Tongue (tissue), 2 donors: ENCODE measurements around the gene KCNH5. TPM values are rescaled to one million over a fixed set of nuclear protein-coding genes. Genes with fewer than 3 reads are reported as not detected.
A peak's percentile ranks its signal among the peaks of the same experiment; 100 is the strongest.
"Not testable (repeated sequence)": the region's sequence is repeated elsewhere in the genome, so short reads cannot be mapped to it uniquely, and the experiment has no call there.

Experiments
- DNase-seq: peaks from one replicate; pipeline ENCODE4 v3.0.0-alpha.2; 2015
- total RNA-seq: library from RNA; depleted of rRNA; stranded (reverse); fragments of >200 nt; gene quantifications from one replicate; pipeline ENCODE4 v1.2.3, GENCODE V29; 2014

The KCNH5 gene
- total RNA-seq, 1 donor from 2014 or later = 0.21 TPM

DNA sequence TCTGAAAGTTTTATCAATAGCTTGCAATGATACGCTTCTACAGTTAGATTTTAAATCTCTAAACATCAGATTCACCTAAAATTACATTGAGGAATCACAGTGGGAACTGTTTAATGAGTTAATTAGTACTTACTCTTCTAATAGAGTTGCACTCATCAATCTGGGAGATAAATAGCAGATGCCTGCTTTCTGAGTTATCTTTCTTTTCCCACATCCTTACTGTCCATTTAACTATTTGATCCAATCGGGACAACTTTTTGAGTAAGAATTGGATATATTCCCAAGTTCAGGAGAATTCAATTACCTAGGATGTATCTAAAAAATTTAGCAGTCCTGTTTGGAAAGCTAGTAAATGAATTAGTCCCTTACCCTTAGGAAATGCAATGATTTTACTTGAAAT is 162.3 kb downstream of the KCNH5 start:
- DNase-seq = no peak

DNA sequence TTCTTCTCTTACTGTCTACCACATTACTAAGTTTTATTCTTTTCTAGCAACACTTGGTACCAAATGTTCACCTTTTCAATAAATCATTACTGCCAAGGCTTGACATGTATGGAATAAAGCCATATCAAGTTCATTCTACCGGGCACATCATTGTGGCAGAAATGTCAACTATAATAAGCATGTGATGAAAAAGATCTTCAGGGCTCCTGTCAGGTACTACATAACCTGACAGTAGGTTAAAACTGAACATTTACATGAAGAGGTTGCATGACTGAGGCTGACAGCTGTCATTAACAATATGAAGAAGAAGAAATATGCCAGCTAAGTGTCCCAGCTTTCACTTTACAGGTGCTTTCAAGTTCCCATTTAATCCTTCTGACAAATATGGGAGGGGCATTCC is 178.9 kb downstream of the KCNH5 start:
- no peak for DNase-seq

DNA sequence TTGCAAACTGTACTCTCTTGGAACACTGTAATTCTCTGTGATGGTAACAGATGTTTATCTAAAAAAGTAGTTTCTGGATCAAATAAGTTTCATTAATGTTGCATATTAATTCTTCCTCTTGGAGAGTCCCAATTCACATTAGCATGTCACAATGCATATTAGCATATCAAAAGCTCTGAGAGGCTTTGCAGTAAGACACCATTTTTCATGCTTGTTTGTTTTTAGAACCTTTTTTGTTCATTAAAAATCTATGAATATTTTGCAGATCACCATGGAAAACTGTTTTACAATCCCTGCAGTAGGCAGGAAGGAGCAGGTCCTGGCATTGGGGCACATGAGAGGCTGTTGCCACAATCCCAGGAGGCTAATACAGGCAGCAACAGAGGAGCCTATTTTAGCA is 180.7 kb downstream of the KCNH5 start:
- DNase-seq = no peak

DNA sequence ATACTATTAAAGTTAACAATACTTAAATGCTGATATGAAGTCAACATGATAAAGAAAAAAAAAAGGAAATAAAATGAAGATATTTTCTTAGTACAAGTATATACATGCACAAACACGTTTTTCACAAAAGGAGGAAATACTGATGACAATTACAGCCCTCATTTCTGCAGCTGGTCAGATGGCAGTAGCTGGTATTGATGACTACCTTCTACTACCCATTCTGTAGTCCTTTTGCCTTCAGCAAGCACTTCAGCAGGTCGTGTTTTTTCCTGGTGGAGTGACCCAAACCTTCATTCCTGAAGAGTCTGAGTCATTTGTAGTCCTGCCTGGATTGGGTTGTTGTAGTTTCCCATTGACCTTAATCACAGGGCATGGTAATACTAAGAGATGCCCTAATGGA is 187.2 kb downstream of the KCNH5 start:
- not testable (repeated sequence) for DNase-seq

DNA sequence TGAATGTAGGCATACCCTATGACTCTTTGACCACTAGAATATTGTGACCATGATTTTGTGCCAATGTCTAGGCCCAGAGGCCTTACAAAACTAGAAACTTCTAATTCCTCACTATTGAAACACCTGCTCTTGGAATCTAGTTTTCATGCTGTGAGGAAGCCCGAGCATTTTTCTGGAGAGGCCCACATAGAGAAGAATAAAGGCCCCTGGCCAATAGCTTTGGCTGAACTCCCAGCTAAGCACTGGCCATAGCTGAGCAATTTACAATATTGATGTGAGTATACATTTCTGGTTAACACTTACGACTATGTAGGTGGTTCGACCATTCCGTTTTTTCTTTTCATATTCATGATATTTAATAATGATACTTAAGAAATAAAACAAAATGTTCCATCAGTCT is 190.3 kb downstream of the KCNH5 start:
- peak; percentile 3 for DNase-seq

DNA sequence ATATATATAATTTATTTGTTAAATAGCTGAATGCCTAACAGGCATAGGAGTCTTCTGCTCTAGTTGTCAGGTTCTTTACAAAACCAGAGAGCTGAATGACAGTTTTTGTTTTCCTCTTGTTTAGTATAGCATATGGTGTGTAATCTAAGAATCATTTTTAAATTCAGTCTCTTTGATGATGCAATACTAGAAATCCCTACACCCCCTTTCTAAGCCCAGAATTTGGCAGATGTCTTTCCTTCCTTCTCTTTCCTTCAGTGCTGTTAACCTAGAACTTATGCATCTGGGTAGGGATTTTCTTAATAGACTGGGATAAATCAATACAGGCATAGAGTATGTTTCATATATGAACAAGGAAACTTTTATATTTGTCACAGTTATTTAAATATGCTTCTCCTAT is 198.1 kb downstream of the KCNH5 start:
- no peak for DNase-seq

DNA sequence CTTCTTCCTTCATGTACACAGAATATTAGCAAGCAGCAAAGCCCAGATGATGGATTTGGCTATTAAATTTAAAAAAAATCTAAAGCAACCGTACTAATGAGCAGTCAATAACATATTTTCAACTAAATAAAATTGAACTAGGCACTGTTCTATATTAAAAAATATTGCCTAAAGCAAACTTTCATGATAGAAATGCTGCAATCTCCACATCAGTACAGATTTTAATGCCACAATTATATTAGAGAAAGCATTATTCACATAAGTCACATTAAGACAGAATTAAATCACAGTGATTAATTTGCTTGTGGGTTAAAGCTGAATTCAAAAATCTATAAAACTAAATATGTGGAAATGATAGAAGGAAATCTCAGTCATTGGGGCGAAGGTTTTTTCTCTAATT is 200.7 kb downstream of the KCNH5 start:
- no peak for DNase-seq

DNA sequence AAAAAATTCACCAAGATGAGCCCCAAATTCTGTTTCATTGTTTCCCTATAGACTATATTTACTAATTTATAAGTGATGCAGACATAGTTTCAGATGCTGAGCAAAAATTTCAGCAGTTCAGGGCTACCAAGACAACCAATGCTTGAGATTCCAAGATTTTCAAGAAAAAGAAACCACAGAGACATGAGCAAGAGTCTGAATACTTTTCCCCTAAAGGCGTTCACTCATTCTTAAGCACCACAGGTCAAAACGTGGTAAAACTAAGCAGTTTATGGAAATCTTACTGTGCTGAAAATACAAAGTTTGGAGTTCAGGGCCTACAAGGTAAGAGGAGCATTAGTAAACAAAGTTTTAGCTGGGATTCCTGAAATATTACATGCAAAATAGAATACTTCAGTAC is 221.2 kb downstream of the KCNH5 start:
- no peak for DNase-seq

DNA sequence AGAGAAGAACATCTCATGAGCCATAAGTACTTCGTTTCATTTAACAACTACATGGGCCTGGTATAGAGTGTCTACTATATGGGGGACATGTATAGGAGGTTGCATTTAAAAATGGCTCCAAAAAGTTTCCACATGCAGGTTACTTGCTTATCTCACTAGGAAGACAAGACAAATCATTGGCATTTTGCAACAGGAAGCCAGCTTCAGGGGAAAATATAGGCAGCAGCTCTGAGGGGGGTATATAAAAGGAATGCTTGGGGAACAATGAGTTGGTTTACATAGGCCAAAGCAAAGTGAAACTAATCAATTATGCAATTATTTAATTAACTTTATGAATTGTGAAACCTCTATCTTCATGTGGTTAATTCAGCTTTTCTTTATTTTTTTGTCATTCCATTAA is 225.3 kb downstream of the KCNH5 start:
- DNase-seq = no peak

DNA sequence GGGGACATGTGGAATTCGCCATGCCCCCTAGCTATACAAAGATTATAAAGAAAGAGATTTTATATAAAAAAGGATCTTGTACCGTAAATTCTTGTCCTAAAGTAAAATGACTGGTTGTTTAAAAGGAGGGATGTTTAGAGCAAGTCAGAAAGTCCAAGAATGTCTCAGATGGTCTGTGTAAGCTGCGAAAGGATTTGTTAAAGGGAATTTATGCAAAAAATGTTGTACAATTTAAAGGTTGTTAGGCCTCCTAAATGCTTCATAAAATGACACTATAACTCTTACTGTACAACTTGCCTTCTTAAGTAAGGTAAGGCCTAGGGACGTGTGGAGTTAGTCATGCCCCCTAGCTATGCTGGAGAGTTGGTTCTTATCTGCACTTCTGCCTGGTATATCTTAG is 237.6 kb downstream of the KCNH5 start:
- no peak for DNase-seq

DNA sequence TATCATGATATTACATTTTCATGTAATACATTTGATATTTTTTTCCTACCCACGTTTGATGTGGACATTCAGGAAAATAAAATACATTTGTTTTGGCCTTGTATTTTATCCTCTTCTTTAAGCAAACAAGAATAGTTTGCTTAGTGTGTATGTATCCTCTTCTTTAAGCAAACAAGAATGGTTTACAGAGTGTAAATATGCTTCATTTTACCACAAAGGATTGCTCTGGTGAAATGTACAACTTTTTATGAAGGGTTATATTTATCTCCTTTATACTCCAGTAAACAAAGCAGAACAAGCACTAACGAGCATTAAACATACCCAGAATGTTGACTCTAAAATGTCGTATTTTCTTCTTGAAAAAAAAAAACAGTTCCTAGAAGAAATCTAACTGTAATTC is 244.7 kb downstream of the KCNH5 start:
- no peak for DNase-seq

DNA sequence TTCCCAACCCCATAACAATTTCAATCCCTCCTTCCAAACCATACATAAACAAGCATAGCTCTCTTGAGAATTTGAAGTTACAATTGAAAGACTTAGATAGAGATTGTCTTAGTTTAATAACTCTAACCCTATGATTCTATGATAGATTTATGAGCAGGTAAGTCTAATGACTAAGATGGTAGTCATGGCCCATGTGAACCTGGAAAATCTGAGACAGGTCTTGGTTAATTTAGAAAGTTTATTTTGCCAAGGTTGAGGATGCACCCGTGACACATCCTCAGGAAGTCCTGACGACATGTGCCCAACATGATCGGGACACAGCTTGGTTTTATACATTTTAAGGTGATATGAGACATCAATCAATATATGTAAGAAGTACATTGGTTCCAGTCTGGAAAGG is 248.8 kb downstream of the KCNH5 start:
- DNase-seq = no peak

DNA sequence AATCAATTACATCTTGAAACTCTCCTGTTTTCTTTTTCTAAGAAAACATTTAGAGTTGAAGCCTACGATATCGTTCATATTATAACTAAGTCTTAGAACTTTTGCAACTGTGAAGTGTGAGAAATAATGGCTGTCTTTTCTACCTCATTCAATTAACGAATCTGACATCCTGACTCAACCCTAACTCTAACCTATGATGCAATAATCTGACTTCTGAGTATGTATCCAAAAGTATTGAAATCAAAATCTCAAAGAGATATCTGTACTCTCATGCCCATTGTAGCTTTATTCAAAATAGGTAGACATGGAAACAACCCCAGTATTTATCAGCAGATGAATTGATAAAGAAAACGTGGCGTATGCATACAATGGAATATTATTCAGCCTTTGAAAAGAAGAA is 252.7 kb downstream of the KCNH5 start:
- DNase-seq = no peak

DNA sequence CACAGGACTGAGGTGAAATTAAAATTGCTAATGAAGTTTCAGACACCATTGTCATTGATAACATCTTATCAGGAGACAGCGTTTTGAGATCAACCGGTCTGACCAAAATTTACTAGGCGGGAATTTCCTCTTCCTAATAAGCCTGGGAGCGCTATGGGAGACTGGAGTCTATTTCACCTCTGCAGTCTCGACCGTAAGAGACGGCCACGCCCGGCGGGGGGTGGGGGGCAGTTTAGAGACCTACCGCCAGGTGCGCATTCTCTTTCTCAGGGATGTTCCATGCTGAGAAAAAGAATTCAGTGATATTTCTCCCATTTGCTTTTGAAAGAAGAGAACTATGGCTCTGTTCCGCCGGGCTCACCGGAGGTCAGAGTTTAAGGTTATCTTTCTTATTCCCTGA is 263.9 kb downstream of the KCNH5 start:
- DNase-seq = not testable (repeated sequence)

DNA sequence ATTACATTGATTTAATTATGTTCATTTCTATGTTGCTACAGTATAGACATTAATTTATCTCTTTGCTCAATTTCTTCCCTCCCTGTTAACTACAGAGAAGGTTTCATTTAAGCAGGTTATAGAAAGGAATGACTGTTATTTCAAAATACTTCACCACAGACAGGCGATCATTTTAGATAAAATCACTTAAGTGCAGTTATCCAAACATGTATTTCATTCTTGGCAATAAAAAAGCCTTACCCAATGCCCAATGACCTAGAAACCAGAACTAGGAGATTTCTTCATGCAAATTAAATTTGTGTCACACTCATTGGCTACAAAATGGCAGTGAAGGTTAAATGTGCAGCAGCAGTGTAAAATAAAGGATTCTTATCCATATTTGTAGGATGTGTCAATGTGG is 266.4 kb downstream of the KCNH5 start:
- DNase-seq = no peak

DNA sequence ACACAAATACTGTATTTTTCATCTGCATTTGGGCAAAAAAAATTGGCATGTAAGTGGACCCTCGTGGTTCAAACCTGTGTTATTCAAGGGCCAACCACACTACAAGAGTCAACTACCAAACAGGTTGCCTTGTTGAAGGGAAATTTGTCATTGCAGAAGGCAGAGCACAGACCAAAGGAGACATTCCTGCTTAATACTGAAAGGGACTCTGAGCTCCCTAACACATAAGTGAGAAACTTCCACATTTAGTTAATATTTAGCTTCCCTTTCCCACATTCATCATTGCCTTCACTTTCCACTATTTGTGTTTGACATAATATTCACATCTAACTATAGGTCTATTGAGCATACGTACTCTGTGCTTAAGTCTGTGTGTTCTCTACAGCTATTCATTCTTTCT is 266.9 kb downstream of the KCNH5 start:
- no peak for DNase-seq

DNA sequence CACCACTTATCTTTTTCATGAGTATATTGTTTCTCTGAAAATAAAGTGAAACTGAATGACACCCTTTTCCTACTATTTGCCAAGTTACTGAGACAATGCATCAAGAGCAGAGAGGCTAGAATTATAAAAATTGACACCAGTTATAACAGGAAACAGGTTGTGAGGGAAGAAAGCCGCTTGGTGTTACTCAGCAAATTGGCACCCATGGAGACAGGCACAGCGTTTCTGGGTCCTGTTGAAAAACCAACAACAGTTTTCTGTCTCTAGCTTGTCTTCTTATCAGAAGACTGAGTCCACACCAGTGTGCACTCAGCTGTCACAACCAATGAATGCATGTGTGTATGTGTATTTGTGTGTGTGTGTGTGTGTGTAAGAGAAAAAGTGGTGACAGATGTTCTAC is 267.7 kb downstream of the KCNH5 start:
- DNase-seq = no peak

DNA sequence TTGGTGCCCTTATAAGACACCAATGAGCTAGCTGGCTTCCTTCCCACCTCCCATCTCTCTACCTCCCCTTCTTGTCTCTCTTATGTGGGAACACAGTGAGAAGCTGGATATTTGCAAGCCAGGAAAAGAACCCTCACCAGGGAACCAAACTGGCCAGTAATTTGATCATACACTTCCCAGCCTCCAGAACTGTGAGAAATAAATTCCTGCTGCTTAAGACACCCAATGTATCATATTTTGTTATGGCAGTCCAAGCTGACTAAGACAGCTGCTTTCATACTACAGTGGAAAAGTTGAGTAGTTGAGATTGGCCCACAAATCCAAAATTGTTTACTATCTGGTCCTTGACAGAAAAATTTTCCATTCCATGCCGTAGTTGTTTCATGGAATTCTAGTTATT is 269.0 kb downstream of the KCNH5 start:
- peak; percentile 28 for DNase-seq

DNA sequence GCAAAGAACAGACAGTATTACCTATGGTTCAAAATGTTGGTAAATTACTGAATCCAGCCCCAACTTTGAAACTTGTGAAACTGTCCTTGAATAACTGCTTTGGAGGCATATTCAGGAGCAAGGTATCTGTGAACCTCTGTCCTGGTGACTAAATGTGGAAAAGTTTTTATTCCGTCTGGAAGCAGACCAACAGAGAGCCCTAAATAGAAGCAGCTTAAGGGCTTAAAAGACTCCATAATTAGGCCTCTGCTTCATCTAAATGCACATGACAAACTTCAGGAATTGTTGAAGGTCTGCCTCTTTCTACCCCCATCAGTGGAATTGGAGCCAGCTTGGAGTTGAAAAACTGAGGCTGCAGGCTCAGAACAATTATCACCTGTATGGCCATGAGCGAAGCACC is 276.5 kb downstream of the KCNH5 start:
- DNase-seq = peak; percentile 25

DNA sequence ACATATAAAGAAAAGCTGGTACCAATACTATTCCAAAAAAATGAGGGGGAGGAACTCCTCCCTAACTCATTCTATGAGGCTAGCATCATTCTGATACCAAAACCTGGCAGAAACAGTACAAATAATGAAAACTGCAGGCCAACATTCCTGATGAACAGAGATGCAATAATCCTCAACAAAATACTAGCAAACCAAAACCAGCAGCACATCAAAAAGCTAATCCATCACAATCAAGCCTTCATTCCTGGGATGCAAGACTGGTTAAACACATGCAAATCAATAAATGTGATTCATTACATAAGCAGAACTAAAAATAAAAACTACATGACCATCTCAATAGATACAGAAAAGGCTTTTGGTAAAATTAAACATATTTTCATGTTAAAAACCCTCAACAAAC is 281.3 kb downstream of the KCNH5 start:
- no peak for DNase-seq

DNA sequence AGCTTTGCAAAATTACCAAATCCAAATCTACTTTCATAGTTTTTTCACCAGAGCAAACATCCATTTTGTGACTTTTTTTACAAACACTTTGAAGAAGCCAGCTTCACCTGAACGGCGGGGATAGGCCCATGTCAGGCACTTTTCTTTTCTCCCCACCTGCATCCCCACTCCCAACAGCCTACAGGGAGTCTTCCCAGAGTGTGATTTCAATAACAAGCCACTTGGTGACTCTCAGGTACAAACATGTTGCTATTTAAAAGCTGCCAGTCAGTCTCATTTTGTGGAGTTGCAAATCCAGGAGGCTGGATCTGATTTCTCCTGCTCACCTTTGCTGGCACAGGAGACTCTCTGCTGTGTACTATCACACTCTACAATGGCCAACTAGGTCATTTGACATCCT is 285.5 kb downstream of the KCNH5 start:
- DNase-seq = no peak

DNA sequence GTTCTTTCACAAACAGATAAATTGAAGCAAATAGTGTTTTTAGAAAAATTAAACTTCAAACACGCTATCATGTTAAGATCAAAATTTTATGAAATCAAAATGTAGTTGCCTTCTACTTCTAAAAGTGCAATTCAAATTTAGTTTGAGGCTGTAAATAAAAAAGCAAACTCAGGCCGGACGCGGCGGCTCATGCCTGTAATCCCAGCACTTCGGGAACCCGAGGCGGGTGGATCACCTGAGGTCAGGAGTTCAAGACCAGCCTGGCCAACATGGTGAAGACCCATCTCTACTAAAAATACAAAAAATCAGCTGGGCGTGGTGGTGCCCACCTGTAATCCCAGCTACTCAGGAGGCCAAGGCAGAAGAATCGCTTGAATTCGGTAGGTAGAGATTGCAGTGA is 298.4 kb downstream of the KCNH5 start:
- DNase-seq = not testable (repeated sequence)

DNA sequence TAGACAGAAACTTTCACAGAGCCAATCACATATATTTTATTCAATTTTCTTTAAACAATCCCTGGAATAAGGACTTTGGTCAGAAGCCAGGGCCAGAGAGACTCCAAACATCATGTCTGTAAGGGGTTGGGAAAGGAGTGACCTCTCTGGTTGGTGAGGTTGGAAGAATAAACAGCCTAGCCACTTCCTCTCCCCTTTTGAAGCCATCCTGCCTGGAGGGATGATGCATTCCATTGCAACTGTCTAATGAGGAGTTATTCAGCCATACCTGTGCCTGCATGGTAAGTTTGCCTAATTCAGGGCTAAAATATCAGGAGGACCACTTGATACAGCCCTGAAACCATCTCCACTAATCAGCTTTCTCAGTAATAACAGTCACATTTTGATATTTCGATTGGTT is 299.8 kb downstream of the KCNH5 start:
- DNase-seq = no peak

DNA sequence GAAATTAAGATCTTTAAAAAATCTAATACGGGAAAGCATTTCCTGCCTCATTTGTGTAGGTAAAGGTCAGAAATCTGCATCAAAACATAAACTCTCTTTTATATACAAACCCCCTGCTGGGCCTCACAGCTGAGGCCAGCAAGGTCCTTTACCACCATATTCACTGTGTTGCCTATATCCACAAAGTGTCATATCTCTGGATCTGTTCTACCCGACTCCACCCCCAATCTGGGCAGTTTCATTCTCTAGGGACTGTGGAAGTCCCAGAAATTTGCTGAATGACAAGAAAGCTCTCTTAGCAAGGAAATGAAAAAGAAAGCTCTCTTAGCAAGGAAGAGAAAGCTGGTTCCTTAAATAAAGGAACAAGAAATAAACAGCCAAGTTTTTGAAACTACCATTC is 301.7 kb downstream of the KCNH5 start:
- no peak for DNase-seq

DNA sequence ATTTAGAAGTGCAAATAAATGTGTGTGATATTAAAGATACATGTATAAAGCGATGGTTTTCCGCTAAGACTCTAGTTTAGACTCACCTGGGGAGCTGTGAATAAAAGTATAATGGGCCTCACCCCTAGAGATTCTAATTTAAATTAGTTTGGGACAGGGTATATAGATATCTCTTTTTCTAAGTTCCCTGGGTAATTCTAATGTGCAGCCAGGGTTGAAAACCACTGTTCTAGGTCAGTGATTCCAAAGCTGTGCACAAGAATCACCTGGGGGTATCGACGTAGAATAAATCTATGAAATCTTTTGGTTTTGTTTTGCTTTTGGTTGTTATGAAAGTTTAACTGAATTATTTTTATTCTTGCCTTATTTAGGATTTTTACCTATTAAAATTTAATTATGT is 302.1 kb downstream of the KCNH5 start:
- DNase-seq = no peak

DNA sequence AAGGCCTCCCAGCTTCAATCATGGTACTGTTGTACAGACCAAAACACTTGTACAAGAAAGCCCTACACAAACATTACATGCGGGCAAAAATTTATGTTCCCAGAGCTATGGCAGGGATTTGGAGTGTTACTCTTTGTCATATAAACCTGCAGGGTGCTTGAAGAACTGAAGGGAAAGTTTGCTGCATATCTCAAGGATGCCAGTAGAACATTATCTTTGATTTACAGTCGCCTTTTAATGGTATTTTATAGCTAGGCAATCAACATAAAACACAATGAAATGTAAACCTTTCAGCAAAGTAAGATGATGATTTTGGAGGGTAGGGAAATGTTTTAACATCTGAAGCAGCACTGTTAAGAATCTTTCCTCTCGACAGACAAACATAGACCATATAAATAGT is 305.6 kb downstream of the KCNH5 start:
- no peak for DNase-seq
